Left ventricle myocardium superior (tissue), 1 donor: ENCODE results near the gene DECR2. TPM values are rescaled to one million over a fixed set of nuclear protein-coding genes. Genes with fewer than 3 reads are reported as not detected.
"Not testable (repeated sequence)": the region's sequence is repeated elsewhere in the genome, so short reads cannot be mapped to it uniquely, and the experiment has no call there.

Experiments
- ATAC-seq: fragments of 200-7000 bp; cut with Tn5 transposase; one replicate; pipeline ENCODE4 v1.9.1; 2020; ENCODE audit warnings: mild to moderate bottlenecking, moderate library complexity
- DNase-seq: peaks from one replicate; pipeline ENCODE4 v3.0.0-alpha.2; 2020
- intact Hi-C: fragments of 100-400 bp; cut with micrococcal nuclease; formaldehyde crosslinking; loops from one replicate; pipeline ENCODE4 v1.11.0; 2022
- total RNA-seq: library from RNA; stranded (reverse); fragmentation: NEBNext Ultra II Directional; extraction: Animal tissue kit (Norgen Biotek cat#: 25700); gene quantifications from one replicate; pipeline ENCODE4 v1.2.1, GENCODE V29; 2021
- donor health status: DM: no; HTN: yes; CAD: no; lungs with severe emphysema.

The DECR2 gene
- total RNA-seq, 1 donor from 2014 or later: 9.8 TPM

GRCh38 chr16:376817-377418 is 24.8 kb upstream of the DECR2 start:
- DNase-seq (no peak), ATAC-seq (no peak)
- intact Hi-C loops: no loop called here

- DNase-seq (no peak), ATAC-seq (no peak)
- intact Hi-C loops: no loop called here
Observed at GRCh38 chr16:377419-377951, 24.2 kb upstream of the DECR2 start.

GRCh38 chr16:378113-378820 is 23.4 kb upstream of the DECR2 start:
- intact Hi-C loops, DNase-seq, ATAC-seq: not testable (repeated sequence)

GRCh38 chr16:378821-379182 is 22.9 kb upstream of the DECR2 start:
- DNase-seq: no peak
- ATAC-seq: no peak
- intact Hi-C loops: no loop called here

GRCh38 chr16:379183-379960 is 22.3 kb upstream of the DECR2 start:
- ATAC-seq (no peak), DNase-seq (no peak)
- intact Hi-C loops: no loop called here

- DNase-seq: no peak
- ATAC-seq: no peak
- intact Hi-C loops: no loop called here
Observed at GRCh38 chr16:379961-380761, 21.5 kb upstream of the DECR2 start.

GRCh38 chr16:380762-381011 is 21.0 kb upstream of the DECR2 start:
- intact Hi-C loops: no loop called here
- peak; percentile 11 for ATAC-seq
- DNase-seq: no peak

GRCh38 chr16:381012-381788 is 20.5 kb upstream of the DECR2 start:
- intact Hi-C loops: no loop called here
- DNase-seq: no peak

GRCh38 chr16:381789-382717 is 19.6 kb upstream of the DECR2 start, which contains the start of gene PGAP6:
Gene PGAP6, minus strand, starts transcription at chr16:381978. Its CDS starts 157 bp downstream, at chr16:381821.
- intact Hi-C loops: no loop called here
- ATAC-seq (peak; percentile 71), DNase-seq (peak; percentile 83)

More at GRCh38 chr16:381012-381788, 20.5 kb upstream of the DECR2 start:
- peak; percentile 42 for ATAC-seq

- DNase-seq (peak; percentile 31), ATAC-seq (no peak)
Observed at GRCh38 chr16:383326-384051, 18.2 kb upstream of the DECR2 start.

GRCh38 chr16:386641-387156 is 15.0 kb upstream of the DECR2 start:
- ATAC-seq (no peak), DNase-seq (peak; percentile 36)
- intact Hi-C loops: no loop called here

More at GRCh38 chr16:383326-384051, 18.2 kb upstream of the DECR2 start:
- intact Hi-C loops: no loop called here

- ATAC-seq (peak; percentile 50), DNase-seq (peak; percentile 64)
- intact Hi-C loops: not testable (repeated sequence)
Observed at GRCh38 chr16:387761-388666, 13.7 kb upstream of the DECR2 start.

- intact Hi-C loops: no loop called here
- DNase-seq: no peak
- ATAC-seq: peak; percentile 8
Observed at GRCh38 chr16:389352-389751, 12.3 kb upstream of the DECR2 start.

- peak; percentile 67 for DNase-seq
- intact Hi-C loops: no loop called here
- peak; percentile 25 for ATAC-seq
Observed at GRCh38 chr16:391885-392335, 9.8 kb upstream of the DECR2 start.

- no peak for DNase-seq
- intact Hi-C loops: no loop called here
- no peak for ATAC-seq
Observed at GRCh38 chr16:392450-393030, 9.1 kb upstream of the DECR2 start.
